Measurements from ENCODE around the gene ACSL1.
"Not testable (repeated sequence)": the region's sequence is repeated elsewhere in the genome, so short reads cannot be mapped to it uniquely, and the experiment has no call there.

Gene ACSL1

DNA sequence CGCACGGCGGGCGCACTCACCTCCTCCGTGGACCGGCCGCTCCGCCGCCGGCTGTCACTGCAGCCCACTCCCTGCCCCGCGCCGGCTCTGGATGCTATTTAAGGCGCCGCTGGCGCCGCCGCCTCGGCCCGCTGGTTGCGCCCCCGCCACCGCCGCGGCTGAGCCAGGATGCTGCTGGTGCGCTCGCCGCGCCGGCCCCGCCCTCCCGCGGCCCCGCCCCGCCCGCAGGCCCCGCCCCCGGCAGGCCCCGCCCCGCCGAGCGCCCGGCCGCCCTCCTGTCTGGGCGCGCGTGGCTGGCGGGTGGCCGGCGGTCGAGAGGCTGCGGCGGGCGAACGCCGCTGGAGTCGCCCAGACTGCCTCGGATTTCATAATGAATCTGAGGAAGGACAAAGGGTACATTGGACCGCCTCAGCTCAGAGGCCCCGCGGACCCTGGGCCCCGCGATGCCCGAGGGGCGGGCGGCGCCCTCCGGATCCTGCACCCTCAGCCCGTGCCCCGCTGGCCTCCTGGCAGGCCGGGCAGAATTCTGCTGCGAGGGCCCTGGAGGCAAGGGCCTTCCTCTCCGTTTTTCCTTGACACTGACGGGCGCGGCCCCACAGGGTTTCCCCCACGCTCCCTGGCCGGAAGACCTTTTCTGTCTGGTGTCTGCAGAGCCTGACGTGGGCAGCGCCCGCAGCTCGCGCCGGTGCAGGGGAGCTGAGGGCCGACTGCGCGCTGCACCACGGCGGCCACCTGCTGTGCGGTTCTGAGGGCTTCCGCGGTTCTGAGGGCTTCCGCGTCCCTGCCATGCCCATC lies at the start of gene ACSL1:
TSS of gene ACSL1 (minus strand) at position 73 of the 795 bp plus-strand sequence. CDS start 22,454 bp downstream, outside the sequence.
- DNase-seq = no peak

DNA sequence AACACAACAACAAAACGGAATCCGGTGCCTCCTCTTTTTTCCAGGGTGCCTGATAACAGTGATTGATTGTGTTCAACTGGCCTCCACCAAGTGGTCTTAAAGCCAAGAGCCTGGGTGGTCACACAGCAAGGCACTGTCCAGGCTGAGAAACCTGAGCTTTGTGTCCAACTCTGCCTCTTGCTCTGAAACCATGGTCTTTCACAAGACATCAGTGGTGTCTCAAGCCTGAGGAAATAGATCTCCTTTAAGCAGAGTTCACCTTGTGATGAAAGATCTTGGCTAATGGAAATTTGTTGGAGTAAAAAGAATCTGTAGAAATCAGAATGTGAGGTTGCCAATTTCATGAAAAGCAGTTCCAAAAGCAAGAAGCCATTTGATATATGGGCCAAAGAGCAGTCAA lies 47.3 kb upstream of the ACSL1 start:
- no peak for DNase-seq

- no peak for DNase-seq
Observed at GRCh38 chr4:184870718-184871117, 45.0 kb upstream of the ACSL1 start.

- DNase-seq = no peak
Observed at GRCh38 chr4:184868623-184869022, 42.9 kb upstream of the ACSL1 start.

GRCh38 chr4:184863916-184864315 lies 38.1 kb upstream of the ACSL1 start:
- DNase-seq = no peak

GRCh38 chr4:184861047-184861446 lies 35.3 kb upstream of the ACSL1 start:
- DNase-seq = no peak

- no peak for DNase-seq
Observed at GRCh38 chr4:184860018-184860779, 34.4 kb upstream of the ACSL1 start.

DNA sequence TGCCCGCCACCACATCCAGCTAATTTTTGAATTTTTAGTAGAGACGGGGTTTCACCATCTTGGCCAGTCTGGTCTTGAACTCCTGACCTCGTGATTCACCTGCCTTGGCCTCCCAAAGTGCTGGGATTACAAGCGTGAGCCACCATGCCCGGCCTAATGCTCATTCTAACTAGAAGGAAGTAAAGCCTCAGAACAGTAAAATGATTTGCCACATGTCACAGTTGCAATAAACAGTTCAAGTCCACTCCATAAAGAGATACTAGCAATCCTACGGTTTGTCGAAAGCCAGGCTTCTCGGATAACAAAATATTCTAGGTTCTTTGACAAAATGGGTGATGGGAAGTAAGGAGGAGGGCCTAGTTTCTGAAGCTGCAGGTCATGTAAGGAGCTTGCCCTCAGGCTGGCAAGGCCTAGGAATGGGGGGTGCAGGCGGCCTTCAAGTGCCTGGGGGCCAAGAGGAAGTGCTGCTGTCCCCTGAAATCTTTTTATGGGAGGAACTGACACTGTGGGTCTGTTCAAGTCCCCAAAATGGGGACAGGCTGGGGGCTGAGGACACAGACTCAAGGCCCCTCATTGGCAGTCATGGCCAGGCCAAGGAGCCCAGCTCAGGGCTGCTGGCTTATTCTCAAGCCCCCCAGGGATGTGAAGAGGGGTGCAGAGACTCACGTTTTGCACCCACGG lies 31.8 kb upstream of the ACSL1 start:
- DNase-seq = no peak

- DNase-seq = no peak
Observed at GRCh38 chr4:184856277-184856609, 30.5 kb upstream of the ACSL1 start.

DNA sequence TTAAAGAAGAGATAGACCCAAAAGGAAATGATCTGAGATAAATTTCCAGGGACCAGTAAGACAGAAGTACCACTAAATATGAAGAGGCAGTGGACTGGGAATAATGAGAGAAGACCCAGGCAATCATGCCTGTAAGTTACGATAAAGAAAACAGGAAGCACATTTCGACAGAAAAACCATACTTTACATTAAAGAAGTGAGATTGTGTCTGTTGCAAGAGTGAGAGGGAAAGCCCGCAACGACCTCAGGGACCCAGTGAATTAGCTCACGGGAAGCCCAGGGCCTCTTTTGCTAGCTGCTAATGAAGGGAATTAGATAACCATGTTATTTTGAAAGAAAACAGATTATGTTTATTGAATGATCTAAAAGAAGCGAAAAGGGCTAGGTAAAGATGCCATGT lies 28.9 kb upstream of the ACSL1 start:
- no peak for DNase-seq

DNA sequence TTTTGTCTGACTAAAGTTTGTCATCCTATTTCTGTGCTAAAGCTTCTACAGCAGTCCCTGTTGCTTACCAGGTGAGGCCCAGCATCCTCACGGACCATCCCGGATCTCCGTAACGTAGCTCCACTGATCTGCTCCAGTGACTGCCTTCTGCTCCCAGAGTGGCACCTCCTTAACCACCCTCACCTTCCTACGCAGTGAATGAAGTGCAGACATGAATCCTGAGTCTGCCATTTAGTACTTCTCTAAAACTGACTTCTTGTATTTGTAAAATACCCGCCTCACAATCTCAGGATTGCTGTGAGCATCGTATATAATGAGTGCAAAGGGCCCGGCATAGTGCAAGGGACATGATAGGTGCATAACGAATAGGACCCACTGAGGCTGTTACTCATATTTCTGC lies 27.7 kb upstream of the ACSL1 start:
- DNase-seq = no peak

GRCh38 chr4:184851886-184852285 lies 26.1 kb upstream of the ACSL1 start:
- no peak for DNase-seq

DNA sequence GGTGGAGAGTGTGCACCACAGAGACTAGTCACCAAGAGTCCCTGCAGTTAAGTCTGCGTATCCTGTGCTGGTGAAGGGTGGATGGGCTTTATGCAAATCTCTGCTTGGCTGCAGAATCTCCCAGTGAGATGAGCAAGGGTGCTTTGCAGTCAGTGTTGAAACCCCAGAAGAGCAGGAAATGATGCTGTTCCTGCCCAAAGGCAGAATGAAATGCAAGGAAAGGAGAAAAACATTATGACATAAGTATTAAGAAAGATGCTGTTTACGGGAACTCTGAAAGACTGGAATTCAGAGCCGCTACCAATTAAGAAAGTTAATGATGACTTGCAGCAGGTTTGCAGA lies 25.4 kb upstream of the ACSL1 start:
- no peak for DNase-seq

DNA sequence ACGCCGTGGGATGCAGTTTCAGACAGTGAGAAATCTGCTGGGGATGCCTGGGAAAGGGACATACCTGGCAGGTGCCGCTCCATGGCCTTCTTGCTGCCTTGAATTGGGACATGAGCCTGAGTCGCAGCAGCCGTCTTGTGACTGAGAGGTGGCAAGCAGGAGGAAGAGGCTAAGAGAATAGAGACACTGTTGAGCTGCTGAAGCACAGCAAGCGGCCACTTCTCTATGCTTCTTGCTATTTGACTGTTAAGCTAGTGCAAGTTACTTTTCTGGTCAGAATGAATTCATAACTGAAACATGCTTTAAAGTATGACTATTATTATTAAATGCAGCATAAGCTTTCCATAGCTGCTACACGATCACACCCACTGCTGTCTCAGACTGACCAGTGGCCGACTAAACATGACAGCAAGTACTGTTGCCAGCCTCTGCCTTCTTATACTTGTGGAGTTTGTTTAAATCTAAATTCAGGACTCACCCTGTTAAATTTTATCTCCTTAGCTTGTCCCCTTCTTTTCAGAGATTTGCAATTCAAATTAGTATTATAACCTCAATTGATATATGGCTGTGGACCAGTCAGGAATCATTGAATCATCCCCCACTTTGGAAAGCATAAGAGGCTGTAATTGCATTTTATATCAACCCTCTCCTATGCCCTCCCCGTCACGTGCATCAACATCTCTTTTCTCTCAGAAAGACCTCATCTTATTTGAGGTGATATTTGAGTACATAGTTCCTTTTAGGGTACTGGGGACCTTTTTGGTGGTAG lies 24.8 kb upstream of the ACSL1 start:
- DNase-seq = no peak

- no peak for DNase-seq
Observed at GRCh38 chr4:184850018-184850417, 24.2 kb upstream of the ACSL1 start.

DNA sequence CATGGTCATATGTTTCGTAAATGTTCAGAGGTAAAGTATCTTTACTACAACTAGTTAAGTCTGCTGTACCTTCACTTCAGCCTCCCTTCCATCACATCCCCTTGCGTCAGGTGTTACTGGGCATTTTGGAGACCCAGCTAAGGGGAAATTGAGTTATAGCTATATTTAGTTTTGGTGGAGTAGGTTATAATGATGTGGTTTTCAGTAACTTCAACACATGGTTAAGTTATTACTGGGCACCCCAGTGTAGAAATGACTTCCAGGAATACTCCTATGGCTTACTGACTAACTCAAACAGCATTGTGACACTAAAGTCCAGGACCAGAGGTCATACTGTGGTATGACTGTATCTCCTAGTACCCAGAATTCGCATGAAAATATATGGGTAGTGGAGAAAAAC lies 23.4 kb upstream of the ACSL1 start:
- no peak for DNase-seq

DNA sequence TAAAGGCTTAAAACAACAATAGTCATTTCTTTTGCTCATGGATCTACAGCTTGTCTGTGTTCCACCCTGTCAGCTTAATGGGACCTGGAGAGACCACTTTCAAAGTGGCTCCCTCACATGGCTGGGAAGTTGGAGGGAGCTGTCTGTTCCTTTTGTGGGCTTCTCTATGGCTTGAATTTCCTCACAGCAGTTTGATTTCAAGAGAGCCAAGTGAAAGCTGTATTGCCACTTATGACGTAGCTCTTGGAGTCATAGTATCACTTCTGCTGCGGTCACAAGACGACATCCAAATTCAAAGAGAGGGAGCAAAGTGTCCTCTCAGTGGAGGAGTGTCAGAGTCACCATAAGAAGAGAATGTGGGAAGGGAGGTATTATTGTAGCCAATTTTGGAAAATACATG lies 22.7 kb upstream of the ACSL1 start:
- no peak for DNase-seq

DNA sequence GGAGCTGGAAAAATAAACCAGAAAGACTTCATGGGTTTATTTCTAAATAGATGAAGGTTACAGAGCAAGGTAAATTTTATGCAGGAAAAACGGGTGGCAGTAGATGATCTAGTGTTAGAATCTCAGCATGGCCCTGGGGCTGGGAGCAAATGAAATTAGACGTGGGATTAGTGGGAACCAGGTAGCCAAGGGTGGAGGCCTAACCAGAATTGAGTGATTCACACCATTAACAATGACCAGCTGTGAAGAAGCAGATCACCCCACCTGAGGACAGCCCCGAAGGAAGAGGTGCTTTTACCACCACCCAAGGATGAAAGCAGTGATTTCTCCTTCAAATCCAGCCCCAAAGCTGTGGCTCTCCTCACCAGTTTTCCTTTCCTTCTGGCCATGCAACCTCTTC lies 20.8 kb upstream of the ACSL1 start:
- no peak for DNase-seq

DNA sequence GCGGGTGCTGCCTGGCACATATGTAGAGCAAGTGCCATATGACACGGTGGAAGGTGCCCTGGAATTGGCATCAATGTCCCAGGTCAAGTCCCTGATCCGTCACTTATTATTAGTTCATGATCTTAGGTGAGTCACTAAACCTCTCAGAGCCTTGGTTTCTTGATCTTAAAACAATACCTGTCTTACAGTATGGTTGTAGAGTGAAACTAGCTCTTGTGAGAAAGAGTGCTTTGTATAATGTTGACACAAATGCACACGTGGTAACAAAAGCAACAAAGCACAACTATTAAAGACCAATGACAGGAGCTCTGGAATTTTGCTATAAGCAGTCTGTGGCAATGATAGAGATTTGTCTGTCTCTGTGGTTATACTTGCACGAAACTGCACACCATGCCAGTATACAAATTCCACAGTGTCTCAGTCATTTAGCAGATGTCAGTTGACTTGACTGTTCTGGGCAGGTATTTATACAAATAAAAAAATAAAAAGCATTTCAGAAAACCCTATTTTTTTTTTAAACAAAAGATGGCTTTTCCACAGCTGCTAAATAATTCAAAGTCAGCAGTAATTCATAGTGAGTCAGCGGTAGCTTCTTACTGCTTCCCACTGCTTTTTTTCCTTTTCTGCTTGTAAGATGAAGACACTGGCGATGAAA lies 19.7 kb upstream of the ACSL1 start:
- no peak for DNase-seq

DNA sequence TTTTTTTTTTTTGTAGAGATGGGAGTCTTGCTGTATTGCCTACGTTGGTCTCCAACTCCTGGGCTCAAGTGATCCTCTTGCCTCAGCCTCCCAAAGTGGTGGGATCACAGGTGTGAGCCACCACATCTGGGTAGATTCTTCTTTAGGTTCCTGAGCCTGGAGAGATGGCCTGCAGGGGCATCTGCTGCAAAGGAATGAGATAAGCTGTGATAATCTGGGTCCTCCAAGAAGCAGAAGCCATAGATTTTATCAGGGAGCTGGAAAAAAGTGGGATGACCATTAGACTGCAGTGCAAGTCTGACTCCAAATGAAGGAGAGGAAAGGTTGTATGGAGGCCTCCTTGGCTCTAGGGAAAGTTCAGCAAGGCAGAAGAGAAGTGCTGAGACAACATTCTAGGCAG lies 19.0 kb upstream of the ACSL1 start:
- DNase-seq = no peak

GRCh38 chr4:184843984-184844554 lies 18.3 kb upstream of the ACSL1 start:
- DNase-seq = no peak

GRCh38 chr4:184839075-184839399 lies 13.3 kb upstream of the ACSL1 start:
- DNase-seq = not testable (repeated sequence)

Measured in NCI-H2081 treated with DMSO at 0.1 percent for 48 hours (cell line).